Stimulated activated CD8-positive, alpha-beta memory T cell treated with anti-CD3 and anti-CD28 coated beads, Interleukin-15, amount 100 ng/mL, for 24 hours (primary cell): ENCODE measurements around the gene NDOR1.

Source experiments
- DNase-seq: peaks from one replicate; pipeline ENCODE4 v3.0.0-alpha.2; 2020; ENCODE audit warnings: low read depth

NDOR1 gene

DNA sequence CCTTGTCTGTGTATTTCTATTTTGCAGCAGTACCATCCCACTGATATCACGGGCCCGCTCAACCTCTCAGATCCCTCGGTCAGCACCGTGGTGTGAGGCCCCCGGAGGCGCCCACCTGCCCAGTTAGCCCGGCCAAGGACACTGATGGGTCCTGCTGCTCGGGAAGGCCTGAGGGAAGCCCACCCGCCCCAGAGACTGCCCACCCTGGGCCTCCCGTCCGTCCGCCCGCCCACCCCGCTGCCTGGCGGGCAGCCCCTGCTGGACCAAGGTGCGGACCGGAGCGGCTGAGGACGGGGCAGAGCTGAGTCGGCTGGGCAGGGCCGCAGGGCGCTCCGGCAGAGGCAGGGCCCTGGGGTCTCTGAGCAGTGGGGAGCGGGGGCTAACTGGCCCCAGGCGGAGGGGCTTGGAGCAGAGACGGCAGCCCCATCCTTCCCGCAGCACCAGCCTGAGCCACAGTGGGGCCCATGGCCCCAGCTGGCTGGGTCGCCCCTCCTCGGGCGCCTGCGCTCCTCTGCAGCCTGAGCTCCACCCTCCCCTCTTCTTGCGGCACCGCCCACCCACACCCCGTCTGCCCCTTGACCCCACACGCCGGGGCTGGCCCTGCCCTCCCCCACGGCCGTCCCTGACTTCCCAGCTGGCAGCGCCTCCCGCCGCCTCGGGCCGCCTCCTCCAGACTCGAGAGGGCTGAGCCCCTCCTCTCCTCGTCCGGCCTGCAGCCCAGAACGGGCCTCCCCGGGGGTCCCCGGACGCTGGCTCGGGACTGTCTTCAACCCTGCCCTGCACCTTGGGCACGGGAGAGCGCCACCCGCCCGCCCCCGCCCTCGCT is 37.5 kb upstream of the NDOR1 start:
- no peak for DNase-seq

DNA sequence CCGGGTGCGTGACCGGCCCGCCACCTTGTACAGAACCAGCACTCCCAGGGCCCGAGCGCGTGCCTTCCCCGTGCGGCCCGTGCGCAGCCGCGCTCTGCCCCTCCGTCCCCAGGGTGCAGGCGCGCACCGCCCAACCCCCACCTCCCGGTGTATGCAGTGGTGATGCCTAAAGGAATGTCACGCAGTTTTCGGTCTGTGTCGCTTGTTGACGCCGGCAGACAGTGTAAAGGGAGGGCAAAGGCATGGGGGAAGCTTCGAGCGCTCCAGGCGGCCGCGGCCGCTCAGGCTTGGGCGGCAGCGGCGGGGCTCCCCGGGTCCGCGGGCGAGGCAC is 37.0 kb upstream of the NDOR1 start:
- DNase-seq: no peak

DNA sequence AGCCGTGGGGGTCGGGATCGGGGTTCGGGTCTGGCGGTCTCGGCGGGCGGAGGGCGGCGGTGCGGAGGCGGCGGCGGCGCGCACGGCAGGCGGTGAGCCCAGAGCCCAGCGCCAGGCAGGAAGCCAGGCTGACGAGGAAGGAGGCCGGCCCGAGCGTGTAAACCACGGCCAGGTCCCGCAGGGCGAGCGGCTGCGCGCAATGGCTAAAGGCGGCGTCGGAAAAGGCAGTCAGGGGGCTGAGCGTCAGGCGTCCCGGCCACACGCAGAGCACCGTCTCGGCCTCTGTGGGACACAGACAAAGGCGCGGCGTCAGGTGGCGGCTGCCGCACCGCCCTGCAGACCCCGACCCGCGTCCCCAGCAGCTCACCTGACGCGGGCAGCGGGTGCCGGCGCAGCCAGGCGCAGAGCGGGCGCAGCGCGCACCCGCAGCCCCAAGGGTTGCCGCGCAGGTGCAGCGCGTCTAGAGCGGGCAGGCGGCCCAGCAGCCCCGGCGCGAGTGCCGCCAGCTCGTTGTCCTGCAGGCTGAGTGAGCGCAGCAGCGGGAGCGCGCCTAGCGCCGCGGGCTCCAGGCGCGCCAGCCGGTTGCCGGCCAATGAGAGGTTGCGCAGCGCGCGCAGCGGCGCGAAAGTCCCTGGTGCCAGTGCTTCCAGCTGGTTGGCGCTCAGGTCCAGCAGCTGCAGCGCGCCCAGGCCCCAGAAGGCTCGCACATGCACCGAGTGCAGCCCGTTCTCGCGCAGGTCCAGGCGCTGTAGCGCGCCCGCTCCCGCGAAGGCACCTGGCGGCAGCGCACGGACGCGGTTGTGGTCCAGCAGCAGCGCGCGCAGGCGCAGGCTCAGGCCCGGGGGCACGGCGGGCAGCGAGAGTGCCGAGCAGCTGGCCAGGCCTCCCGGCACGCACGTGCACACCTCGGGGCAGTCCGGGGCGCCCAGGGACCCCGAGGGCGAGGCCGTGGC is 36.3 kb upstream of the NDOR1 start:
- DNase-seq: no peak

DNA sequence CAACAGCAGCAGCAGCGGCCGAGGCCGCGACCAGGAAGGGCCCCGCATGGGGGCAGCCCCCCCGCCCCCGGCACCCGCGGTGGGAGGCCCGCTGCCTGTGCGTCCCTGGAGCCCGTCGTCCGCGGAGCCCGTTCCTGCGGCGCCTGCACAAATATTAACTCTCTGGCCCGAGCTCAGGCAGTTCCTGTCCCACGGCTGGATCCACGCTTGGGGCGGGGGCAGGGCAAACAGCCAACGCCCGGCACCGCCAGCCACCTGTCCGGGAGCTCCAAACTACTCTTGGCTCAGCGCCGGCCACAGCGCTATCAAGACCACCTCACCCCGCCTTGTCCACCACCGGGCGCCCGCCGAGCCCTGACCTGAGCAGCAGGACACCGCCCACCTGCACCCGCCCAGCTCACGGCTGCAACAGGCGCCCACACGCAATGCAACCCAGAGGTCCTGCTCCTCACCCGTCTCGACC is 35.6 kb upstream of the NDOR1 start, which contains the start of gene LRRC26:
TSS of gene LRRC26 (minus strand) at position 156 of the 463 bp plus-strand sequence. CDS start at position 48, 108 bp downstream.
- DNase-seq: no peak

DNA sequence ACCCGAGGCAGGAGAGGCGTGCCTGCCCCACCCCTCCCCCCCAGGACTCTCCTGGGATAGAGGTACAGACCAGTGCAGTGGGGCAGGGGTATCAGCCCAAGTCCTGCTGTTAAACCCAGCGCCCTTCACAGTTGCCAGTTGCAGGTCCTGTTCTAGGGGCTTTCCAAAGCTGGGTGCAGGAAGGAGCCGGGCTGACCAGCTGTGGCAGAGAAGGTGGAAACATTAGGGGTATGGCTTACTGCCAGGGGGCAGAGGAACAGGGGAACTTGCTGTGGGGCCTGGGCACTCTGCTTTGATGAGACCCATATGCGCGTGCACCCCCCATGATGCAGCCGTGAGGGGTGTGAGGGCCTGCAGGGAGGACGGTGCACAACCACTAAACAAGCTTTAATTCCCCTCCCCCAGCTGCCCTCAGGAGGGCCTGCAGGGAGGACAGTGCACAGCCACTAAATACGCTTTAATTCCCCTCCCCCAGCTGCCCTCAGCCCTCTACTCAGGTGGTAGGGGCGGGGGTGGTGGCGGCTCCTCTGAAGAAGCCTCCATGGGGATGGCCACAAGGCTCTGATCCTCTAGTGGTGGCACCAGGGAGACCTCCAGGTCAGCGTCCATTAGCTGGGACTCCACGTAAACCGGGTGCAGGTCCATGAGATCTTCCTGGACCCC is 34.9 kb upstream of the NDOR1 start:
- no peak for DNase-seq

DNA sequence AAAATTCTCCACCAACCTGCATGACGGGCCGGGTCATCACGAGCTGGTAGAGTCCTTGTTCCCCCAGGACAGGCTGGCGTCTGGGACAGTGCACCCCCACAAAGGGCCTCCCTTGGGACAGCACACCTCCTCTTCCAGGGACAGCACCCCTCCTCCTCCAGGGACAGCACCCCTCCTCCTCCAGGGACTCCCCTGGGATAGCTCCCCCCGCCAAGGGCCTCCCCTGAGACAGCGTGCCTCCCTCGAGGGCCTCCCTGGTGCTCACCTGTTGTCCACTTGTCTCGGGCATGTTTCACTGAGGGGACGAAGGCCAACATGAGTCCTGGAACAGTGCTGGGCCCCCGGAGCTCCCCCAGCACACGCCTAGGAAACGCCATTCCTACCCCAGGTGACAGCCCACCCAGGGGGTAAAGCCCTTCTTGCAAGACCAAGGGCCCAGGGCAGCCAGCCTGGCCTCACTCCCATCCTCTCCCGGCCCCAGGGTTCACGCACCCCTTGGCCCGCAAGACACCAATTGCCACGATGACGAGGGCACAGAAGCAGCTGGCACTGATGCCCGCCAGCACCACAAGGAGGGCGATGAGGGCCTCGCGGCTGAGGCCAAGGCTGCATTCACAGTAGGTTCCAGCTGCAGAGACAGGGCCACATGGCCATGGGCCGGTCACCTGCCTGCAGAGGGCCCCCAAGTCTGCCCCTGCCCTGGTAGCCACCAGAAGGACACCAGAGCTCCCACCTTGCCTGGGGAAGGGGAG is 34.2 kb upstream of the NDOR1 start:
- no peak for DNase-seq

DNA sequence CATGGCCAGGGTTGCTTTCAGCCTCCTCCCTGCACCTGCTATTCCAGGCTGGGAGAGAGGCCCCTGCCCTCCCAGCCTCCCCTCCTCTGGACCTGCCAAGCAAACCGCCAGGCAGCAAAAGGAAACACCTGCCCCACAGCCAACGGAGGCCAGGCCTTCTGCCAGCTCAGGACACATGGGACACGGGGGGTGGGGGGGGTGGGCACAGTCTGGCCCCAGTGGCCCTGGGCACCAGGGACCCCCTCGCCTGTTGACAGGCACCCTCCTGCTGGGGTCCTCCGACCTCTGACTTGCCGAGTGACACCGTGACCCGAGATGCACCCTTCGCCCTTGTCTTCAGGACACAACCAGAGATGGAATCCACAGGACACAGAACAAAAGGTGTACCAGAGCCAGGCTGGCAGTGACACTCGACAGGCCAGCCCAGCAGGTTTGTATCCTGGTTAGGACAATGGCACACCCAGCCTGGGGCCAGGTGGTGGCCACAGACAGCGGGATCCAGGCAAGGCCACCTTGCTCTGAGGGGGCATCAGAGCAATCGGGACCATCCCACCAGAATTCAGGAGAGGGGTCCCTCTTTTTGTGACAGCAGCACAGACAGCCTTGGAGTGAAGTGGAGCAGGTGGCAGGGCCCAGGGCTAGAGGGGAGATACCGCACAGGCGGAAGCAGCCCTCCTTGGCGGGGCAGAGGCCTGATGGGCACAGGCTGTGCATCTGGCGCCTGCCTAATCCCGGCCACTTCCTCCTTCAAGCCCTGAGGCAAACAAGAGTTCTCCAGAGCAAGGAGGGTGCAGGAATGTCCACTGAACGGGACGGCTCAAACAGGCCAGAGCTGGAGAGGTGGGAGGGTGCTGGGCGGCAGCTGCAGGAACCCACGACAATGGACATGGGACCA is 32.4 kb upstream of the NDOR1 start:
- DNase-seq: no peak

DNA sequence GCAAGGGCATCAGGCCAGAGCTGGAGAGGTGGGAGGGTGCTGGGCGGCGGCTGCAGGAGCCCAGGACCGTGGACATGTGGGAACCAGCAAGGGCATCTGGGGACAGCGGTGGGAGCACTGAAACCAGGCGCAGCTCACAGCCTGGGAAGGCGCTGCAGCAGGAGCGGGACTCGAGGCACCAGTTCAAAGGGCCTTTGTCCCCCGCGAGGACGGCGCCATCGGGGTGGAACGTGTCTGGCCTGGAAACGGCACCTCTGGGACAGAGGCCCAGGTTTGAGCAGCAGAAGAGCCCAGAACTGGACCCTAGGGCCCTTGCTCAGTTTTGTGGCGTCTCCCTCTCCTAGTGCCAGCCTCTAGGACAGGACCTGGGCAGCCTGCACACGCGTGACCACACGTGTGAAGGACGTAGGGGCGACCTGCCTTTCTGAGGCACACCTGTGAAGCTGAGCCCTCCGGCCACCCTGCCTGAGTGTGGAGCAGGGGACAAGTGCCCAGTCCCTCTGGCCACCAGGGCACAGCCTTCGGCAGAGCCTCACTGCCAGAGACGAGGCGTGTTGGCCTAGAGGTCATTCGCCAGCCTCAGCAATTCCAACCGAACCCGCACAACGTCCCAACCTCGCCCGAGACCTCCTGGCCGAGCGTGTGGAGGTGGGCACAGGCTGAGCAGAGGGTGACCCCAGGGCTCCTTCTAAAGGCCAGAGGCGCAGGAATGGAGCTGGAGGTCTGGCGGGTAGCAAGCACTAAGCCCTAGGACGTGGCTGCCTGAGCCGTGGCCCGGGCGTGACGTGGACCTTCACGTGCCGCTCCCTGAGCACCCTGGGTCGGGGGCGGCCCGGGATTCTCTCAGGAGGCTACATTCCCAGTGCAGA is 31.5 kb upstream of the NDOR1 start:
- no peak for DNase-seq

DNA sequence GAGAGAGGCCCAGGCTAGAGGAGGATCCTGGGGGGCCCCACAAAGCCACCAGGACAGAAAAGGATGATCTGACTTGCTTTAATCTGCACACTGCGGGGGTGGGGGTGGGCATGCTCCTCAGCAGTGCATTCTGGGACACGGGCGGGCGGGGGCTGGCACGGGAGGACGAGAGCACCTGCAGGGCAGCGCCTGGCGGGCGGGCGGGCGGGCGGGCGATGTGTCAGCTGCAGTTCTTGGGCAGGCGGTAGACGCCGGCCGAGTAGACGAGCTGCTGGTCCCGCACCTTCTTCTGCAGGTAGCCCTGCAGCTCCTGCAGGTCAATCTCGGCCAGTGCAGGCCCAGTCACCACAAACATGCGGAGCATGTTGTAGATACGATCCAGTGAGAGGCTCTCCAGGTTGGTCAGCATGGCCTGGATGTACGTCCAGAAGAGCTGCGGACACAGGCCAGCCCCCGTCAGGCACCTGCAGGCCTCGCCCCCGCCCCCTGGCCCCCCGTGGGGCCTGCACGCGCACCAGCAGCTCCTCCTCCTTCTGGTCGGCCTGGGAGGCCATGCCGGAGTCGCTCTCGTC is 30.7 kb upstream of the NDOR1 start:
- DNase-seq: no peak

DNA sequence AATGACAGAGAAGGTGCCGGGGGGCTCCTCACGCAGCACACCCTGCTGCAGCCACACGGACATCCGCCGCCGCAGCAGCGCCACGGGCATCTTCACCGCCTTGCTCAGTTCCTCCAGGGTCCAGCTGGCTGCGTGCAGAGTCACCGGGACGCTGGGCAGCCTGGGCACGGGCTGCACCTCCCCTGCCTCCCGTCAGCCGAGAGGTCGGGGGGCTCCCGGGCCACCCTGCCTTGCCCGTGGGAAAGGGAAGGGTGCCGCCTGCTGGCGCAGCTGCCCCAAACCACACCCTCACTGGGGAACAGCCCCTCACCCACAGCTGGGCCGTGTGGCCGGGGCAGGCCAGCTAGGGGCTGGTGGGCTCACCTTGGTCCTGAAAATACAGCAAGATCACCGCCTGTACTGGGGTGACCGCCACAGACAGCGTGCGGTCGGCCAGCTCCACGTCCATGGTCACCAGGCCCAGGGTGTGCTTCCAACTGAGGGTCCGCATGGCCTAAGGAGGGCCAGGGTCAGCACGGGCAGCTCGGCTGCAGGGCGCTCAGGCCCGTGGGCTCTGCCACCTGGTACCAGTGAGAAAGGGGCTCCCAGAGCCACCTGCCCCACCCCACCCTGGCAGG is 30.0 kb upstream of the NDOR1 start:
- no peak for DNase-seq

DNA sequence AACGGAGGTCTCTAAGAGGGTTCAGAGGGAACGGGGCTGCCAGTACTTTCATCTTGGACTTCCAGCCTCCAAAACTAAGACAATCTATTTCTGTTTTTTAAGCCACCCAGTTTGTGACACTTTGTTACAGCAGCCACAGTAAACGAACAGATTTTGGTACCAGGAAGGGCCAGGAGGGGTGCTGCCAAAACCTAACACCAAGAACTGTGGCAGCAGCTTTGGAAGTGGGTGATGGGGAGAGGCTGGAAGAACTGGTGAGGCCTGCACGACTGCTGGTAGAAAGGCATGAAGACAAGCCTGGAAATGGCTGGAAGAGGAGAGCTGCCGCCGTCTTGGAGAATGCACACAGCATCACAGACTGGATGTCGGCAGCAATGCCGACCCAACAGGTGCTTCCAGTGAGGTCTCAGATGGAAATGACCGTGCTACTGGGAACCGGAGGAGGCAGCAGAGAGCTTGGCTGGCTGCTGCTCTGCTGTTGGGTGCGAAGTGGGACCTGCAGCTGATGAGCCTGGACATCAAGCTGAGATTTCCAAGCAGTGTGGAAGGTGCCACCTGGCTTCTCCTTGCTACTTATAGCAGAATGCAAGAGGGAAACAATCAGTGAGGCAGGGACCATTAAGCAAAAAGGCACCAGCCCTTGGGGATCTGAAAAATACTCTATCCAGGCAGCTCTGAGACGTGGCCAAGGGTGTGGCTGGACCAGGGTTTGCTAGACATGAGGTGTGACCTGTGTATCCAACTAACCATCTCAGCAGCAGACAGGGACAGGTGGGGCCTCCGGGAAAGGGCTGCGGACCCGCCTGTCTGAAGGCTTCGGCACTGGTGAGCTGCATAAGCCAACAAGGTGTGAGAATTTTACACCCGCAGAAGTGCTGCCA is 29.0 kb upstream of the NDOR1 start:
- no peak for DNase-seq

DNA sequence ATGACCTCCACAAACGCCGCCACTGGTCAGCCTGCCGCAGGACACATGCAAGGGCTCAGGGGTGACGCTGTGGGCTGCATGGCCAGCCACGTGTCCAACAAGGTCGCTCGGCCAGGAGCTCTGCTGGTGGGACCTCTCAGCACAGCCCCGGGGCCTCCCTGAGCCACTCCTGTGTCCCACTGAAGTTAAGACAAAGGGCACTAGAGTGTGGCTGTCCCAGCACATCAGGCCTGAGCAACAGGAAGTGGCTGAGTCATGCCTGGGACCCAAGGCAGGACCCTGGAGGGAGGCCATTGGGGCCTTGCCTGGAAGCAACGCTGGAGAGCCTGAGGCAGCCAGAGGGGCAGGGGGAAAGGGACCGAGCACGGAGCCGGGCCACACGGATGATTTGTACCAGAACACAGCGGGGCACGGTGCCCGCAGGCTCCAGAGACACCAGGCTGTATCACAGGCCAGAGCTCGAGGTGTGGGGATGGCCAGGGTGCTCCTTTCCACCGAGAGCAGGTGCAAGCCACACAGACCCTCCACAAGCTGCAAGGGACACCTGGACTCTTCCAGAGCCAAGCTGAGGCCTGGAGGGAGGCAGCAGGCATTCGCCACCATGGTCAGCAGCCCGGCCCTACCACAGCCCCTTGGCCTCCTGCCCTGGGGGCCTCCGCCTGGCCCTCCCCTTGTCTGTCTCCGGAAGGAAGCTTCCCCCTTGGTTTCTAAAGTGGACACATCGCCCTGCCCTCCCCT is 27.1 kb upstream of the NDOR1 start:
- DNase-seq: no peak

DNA sequence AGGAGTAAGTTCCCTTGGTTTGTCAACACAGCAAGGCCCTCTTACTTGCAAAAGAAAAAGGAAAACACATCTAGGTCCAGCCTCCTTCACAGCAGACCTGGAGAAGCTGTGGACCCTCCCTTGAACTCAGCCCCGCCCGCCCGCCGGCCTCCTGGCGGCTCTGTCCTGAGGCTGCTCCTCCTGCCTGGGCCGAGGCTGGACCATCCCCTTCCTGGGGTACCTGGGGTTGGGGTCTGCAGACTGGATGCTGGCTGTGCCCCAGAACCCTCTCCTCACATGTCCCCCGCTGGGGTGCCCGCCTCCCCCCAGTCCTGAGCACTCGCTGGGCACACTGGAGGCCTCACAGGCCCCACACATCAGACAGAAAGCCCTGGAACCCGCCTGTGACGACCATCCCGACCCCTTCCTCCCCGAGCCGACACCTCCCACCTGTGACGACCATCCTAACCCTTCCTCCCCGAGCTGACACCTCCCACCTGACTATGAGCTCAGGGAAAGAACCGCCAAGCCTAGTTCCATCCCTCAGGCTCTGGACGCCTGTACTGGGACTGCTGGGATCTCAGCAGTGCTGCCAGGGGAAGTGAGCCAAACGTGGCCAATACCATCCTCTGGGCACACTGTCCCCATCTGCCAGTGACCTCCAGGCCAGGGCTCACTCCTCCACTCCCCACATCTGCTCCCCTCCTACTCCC is 26.4 kb upstream of the NDOR1 start:
- DNase-seq: no peak

DNA sequence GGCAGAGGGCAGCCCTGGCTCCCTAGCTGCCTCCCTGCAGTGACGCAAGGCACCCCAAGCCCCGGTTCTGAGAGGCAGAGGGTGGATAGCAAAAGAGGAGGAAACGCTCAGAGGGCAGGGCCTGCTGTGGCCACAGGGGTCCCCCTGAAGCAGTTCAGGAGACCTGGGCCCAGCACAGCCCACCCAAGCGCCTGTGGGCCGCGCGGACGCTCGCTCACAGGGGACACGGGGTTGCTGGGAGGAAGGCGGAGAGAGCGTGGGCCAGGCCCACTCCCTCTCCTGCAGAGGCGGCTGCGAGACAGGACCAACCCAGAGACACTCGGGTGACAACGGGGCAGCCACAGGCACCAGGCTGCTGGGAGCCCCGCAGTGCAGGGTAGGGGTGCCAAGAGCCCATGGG is 25.7 kb upstream of the NDOR1 start:
- DNase-seq: no peak

DNA sequence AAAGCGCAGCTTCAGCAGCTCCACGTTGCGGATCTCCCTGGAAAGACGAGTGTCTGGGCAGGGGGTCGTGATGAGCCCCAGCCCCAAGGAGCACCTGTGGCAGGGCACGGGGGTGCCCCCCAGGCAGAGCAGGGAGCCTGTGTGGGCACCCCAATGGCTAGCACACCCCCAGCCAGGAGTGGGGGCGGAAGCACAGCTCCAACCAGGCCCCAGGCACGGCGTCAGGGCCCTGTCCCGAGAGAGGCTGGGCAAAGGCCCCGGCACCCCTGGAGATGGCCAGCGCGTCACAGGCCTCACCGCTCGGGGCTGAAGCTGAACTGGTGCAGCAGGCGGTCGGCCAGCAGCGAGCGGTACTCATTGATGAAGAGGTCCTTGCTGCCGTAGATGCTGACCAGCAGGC is 25.0 kb upstream of the NDOR1 start:
- DNase-seq: no peak

DNA sequence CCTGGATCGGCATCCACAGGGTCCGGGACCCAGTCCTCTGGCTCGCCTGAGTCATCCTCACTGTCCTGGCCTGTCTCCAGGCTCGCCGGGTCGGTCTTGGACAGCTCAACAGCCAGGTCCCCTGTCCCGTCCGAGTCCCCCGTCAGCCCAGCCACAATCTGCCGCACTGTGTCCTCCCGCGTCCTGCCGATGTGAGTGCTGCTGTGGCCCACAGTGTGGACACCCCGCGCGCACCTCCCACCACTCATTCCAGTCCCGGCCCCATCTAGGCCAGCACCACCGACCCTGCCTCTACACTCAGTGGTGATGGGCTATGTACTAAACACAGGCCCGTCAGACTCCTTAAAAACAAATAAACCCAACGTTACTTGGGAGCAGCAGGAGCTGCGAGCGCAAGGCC is 23.8 kb upstream of the NDOR1 start:
- no peak for DNase-seq

DNA sequence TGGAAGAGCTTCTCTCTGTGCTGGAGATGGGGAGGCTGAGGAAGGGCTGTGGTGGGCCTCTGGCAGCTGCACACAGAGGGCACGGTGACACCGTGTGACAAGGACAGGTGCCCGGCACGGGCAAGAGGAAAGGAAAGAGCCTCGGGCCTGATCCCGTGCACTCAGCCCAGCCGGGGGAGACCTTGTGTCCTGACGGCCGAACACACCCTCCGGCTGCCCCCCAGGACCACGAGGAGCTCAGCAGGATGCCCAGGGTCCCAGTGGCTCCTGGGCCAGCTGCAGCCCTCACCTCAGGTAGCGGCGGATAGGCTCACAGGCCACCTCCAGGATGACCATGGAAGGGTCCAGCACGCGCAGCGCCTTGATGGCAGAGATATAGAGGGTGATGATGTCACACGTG is 22.7 kb upstream of the NDOR1 start:
- no peak for DNase-seq
